ENCODE measurements around the gene CZIB.
"Not testable (repeated sequence)": the region's sequence is repeated elsewhere in the genome, so short reads cannot be mapped to it uniquely, and the experiment has no call there.

- not testable (repeated sequence) for TF ChIP-seq USF2 (IDR thresholded peaks at IDR 0.05); CBX8 (IDR thresholded peaks at IDR 0.05); POLR2A (IDR thresholded peaks at IDR 0.05; ENCODE audit: low read length); MYC (IDR thresholded peaks at IDR 0.05; ENCODE audit: borderline replicate concordance, low read length); ESRRA (IDR thresholded peaks at IDR 0.05; ENCODE audit: borderline replicate concordance, low read length); BHLHE40 (IDR thresholded peaks at IDR 0.05; ENCODE audit: low read depth, low read length); HDAC2 (IDR thresholded peaks at IDR 0.05)
These were observed 14.2 kb downstream of the CZIB start for GRCh38 chr1:53206083-53206685.

All from A549 (cell line).